ENCODE measurements around the gene TOX3. TPM values are rescaled to one million over a fixed set of nuclear protein-coding genes. Genes with fewer than 3 reads are reported as not detected.

TOX3 gene
- total and polyA plus RNA-seq, 2 of the 13 experiments (the other 11 are each of a cell fraction or from before 2014, with no cell fraction given): 14.5 to 98.6 TPM

DNA sequence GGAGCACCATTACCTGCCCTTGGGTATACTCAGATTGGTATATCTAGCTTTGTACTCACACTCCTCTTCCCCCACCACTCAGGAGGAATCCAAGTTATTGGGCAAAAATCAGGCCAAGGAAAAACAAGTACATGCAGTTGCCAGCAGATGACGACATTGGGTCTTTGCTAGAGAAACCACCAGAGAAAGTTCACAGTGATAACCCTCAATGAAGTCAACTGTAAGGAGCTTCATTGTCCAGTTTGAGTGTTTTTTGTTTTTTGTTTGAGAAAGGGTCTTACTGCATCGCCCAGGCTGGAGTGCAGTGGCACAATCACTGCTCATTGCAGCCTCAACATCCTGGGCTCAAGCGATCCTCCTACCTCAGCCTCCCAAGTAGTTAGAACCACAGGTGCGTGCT is 34.6 kb upstream of the TOX3 start (continued):
- 0 out of 2 replicates have a peak, but pooled peaks have one; percentile 44 for TF ChIP-seq CC2D1A (CRISPR knock-in tag; IDR thresholded peaks at IDR 0.05)
- TF ChIP-seq ZNF441 (CRISPR knock-in tag; IDR thresholded peaks at IDR 0.05; ENCODE audit: borderline replicate concordance): 0 out of 2 replicates have a peak, but pooled peaks have one; percentile 12
- no peak for TF ChIP-seq CHD2 (IDR thresholded peaks at IDR 0.05; ENCODE audit: low read depth, low read length)
- TF ChIP-seq ZNF879 (CRISPR knock-in tag; IDR thresholded peaks at IDR 0.05): no peak
- TF ChIP-seq, protein P1, sequence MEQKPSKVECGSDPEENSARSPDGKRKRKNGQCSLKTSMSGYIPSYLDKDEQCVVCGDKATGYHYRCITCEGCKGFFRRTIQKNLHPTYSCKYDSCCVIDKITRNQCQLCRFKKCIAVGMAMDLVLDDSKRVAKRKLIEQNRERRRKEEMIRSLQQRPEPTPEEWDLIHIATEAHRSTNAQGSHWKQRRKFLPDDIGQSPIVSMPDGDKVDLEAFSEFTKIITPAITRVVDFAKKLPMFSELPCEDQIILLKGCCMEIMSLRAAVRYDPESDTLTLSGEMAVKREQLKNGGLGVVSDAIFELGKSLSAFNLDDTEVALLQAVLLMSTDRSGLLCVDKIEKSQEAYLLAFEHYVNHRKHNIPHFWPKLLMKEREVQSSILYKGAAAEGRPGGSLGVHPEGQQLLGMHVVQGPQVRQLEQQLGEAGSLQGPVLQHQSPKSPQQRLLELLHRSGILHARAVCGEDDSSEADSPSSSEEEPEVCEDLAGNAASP (CRISPR knock-in tag; IDR thresholded peaks at IDR 0.05; ENCODE audit: borderline replicate concordance): peak; percentile 71
- 0 out of 2 replicates have a peak, but pooled peaks have one; percentile 14 for TF ChIP-seq SAP130 (CRISPR knock-in tag; IDR thresholded peaks at IDR 0.05; ENCODE audit: low read depth)
- no peak for TF ChIP-seq IRF2 (CRISPR knock-in tag; IDR thresholded peaks at IDR 0.05)
- TF ChIP-seq, protein P2, sequence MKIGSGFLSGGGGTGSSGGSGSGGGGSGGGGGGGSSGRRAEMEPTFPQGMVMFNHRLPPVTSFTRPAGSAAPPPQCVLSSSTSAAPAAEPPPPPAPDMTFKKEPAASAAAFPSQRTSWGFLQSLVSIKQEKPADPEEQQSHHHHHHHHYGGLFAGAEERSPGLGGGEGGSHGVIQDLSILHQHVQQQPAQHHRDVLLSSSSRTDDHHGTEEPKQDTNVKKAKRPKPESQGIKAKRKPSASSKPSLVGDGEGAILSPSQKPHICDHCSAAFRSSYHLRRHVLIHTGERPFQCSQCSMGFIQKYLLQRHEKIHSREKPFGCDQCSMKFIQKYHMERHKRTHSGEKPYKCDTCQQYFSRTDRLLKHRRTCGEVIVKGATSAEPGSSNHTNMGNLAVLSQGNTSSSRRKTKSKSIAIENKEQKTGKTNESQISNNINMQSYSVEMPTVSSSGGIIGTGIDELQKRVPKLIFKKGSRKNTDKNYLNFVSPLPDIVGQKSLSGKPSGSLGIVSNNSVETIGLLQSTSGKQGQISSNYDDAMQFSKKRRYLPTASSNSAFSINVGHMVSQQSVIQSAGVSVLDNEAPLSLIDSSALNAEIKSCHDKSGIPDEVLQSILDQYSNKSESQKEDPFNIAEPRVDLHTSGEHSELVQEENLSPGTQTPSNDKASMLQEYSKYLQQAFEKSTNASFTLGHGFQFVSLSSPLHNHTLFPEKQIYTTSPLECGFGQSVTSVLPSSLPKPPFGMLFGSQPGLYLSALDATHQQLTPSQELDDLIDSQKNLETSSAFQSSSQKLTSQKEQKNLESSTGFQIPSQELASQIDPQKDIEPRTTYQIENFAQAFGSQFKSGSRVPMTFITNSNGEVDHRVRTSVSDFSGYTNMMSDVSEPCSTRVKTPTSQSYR (CRISPR knock-in tag; IDR thresholded peaks at IDR 0.05; ENCODE audit: borderline replicate concordance): no peak
- no peak for TF ChIP-seq RELA (CRISPR knock-in tag; IDR thresholded peaks at IDR 0.05)
- TF ChIP-seq GTF2F1 (IDR thresholded peaks at IDR 0.05; ENCODE audit: low read length): no peak
- no peak for TF ChIP-seq HMG20B (CRISPR knock-in tag; conservative IDR thresholded peaks at IDR 0.05)
- TF ChIP-seq SMAD9 (CRISPR knock-in tag; IDR thresholded peaks at IDR 0.05): no peak
- no peak for TF ChIP-seq SRY (CRISPR knock-in tag; IDR thresholded peaks at IDR 0.05)
- TF ChIP-seq HNRNPH1 (optimal IDR thresholded peaks at IDR 0.05; ENCODE audit: low read depth, low read length): no peak
- peak; percentile 39; the same call in 1 of the 2 replicates for TF ChIP-seq FOXA3 (CRISPR knock-in tag; IDR thresholded peaks at IDR 0.05)
- 0 out of 2 replicates have a peak, but pooled peaks have one; percentile 31 for TF ChIP-seq TSC22D2 (CRISPR knock-in tag; IDR thresholded peaks at IDR 0.05; ENCODE audit: borderline replicate concordance)
- TF ChIP-seq, protein P3, sequence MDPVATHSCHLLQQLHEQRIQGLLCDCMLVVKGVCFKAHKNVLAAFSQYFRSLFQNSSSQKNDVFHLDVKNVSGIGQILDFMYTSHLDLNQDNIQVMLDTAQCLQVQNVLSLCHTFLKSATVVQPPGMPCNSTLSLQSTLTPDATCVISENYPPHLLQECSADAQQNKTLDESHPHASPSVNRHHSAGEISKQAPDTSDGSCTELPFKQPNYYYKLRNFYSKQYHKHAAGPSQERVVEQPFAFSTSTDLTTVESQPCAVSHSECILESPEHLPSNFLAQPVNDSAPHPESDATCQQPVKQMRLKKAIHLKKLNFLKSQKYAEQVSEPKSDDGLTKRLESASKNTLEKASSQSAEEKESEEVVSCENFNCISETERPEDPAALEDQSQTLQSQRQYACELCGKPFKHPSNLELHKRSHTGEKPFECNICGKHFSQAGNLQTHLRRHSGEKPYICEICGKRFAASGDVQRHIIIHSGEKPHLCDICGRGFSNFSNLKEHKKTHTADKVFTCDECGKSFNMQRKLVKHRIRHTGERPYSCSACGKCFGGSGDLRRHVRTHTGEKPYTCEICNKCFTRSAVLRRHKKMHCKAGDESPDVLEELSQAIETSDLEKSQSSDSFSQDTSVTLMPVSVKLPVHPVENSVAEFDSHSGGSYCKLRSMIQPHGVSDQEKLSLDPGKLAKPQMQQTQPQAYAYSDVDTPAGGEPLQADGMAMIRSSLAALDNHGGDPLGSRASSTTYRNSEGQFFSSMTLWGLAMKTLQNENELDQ (CRISPR knock-in tag; IDR thresholded peaks at IDR 0.05; ENCODE audit: borderline replicate concordance): no peak
- no peak for TF ChIP-seq MAFG (CRISPR knock-in tag; IDR thresholded peaks at IDR 0.05)
- no peak for TF ChIP-seq CBX5 (CRISPR knock-in tag; IDR thresholded peaks at IDR 0.05; ENCODE audit: borderline replicate concordance)
- TF ChIP-seq ZFP1 (CRISPR knock-in tag; IDR thresholded peaks at IDR 0.05): no peak
- no peak for TF ChIP-seq MATR3 (CRISPR knock-in tag; IDR thresholded peaks at IDR 0.05)
- TF ChIP-seq RAD51 (IDR thresholded peaks at IDR 0.05; ENCODE audit: borderline replicate concordance): no peak
- TF ChIP-seq NR2C2 (CRISPR knock-in tag; IDR thresholded peaks at IDR 0.05; ENCODE audit: borderline replicate concordance): no peak
- TF ChIP-seq ESRRA (CRISPR knock-in tag; IDR thresholded peaks at IDR 0.05; ENCODE audit: low read depth): no peak
- no peak for TF ChIP-seq IKZF1 (IDR thresholded peaks at IDR 0.05)
